ENCODE results near the gene RAB3D.

- TF ChIP-seq POLR2A (IDR thresholded peaks at IDR 0.05) (no peak), POLR2AphosphoS5 (IDR thresholded peaks at IDR 0.05) (no peak)
- TF ChIP-seq, protein P1, sequence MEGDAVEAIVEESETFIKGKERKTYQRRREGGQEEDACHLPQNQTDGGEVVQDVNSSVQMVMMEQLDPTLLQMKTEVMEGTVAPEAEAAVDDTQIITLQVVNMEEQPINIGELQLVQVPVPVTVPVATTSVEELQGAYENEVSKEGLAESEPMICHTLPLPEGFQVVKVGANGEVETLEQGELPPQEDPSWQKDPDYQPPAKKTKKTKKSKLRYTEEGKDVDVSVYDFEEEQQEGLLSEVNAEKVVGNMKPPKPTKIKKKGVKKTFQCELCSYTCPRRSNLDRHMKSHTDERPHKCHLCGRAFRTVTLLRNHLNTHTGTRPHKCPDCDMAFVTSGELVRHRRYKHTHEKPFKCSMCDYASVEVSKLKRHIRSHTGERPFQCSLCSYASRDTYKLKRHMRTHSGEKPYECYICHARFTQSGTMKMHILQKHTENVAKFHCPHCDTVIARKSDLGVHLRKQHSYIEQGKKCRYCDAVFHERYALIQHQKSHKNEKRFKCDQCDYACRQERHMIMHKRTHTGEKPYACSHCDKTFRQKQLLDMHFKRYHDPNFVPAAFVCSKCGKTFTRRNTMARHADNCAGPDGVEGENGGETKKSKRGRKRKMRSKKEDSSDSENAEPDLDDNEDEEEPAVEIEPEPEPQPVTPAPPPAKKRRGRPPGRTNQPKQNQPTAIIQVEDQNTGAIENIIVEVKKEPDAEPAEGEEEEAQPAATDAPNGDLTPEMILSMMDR (IDR thresholded peaks at IDR 0.05): no peak
These were observed 34.5 kb downstream of the RAB3D start for GRCh38 chr19:11304936-11305335.
